GM18508 (cell line): Measurements from ENCODE around the gene ARL15.

Experiments used
- ATAC-seq: cut with Tn5 transposase; IDR thresholded peaks from one replicate; pipeline ENCODE4 v1.9.1; 2021; ENCODE audit warnings: moderate number of reproducible peaks; ENCODE audit not compliant: insufficient read depth, unreplicated experiment

ARL15 gene

DNA sequence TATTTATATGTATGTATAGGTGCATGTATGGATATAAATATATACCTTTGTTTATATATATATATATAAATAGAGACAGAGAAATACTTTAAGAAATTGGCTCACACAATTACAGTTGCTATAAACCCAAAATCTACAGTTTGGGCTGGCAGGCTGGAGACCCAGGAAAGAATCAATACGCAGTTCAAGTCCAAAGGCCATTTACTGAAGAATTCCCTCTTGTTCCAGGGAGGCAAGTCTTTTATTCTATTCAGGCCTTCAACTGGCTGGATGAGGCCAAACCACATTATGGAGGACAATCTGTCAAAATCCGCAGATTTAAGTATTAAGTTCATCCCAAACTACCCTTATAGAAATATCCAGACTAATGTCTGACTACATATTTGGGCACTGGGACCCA lies 144.7 kb downstream of the ARL15 start:
- no peak for ATAC-seq

DNA sequence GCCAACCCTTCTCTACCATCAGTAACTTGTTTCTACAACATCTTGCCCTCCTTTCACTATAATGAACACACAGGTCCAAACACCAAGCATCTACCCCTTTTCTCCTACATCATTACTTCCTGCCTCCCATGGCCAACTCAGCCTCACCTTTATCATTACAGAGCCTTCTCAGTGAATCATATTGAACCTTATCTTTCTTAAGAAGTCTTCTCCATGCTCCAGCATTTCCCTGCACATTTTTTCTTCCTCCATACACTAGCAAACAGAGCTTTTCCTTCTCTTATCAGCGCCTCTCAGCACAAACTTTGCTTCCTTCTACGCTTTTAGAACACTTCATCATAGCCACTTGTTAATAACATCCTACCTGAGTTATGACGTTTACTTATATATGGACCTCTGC lies 148.2 kb downstream of the ARL15 start:
- no peak for ATAC-seq

DNA sequence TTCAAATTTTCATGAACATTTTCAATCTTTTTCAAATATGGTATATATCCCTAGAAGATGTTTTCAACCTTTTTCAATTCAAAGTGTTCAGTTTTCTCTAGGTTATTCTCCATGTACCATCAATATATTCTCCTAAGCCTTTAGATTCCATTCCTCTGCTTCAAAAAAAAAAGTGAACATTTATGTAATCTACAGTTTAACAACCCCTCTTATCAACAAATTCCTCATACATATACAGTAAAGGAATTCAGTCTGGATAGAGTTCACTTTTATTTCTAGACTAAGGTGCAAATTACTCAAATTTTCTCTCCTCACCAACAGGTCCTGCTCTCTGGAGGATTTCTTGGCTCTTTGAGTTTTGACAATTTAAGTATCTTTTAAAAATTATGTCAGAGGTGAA lies 150.0 kb downstream of the ARL15 start:
- no peak for ATAC-seq

DNA sequence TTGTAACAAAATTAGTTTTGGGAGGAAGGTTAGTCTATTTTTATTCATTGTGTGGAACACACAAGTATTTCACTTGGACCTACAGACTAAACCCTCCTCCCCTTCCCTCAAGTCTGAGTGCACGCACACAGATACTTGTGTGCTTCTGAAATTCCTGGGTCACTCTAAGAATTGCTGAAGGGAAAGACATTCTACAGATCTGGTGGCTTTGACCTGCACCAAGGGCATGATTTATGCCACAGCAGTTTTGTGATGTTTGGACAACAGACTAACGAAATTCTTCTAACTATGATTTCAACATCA lies 150.5 kb downstream of the ARL15 start:
- no peak for ATAC-seq

- peak; percentile 76 for ATAC-seq
These were observed 151.1 kb downstream of the ARL15 start for GRCh38 chr5:54159153-54159892.

- no peak for ATAC-seq
These were observed 153.8 kb downstream of the ARL15 start for GRCh38 chr5:54156577-54156976.

DNA sequence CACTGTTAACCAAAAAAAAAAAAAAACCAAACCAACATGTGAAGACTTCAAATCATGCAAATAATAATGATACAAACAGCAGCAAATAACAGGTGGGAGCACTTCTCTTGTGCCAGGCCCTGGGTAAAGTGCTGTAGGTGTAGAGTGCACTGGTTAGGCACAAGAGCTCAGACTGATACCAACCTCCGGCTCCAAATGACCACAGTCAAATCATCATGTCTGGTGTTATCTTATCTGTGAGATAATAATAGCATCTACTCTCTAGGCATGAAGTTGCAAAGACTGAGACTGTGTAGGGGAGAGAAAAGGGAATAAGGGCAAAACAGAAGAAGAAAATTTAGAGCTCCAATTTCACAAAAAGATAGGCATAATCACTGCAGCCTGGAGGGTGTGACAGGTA lies 159.5 kb downstream of the ARL15 start:
- no peak for ATAC-seq

GRCh38 chr5:54148858-54149257 lies 161.5 kb downstream of the ARL15 start:
- ATAC-seq = no peak

GRCh38 chr5:54148067-54148845 lies 162.1 kb downstream of the ARL15 start:
- ATAC-seq = no peak

DNA sequence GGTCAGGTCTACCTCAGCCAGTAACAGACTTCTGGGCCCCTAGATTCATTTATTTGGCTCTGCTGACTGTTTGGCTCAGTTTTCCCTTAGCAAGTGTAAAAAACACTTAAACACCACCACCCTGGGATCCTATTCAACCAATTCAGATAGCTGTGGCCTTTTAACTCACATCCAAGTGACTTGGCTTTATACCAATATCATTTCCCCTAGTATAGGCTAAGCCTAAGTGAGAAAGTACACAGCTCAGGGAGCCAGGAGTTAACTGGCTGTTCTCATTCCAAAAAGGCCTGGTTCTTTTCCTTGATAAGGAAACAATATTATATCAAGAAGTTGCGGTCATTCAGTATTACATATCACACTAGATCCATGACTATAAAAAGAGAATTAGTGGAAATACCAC lies 163.5 kb downstream of the ARL15 start:
- no peak for ATAC-seq

GRCh38 chr5:54146390-54146789 lies 164.0 kb downstream of the ARL15 start:
- ATAC-seq = no peak

DNA sequence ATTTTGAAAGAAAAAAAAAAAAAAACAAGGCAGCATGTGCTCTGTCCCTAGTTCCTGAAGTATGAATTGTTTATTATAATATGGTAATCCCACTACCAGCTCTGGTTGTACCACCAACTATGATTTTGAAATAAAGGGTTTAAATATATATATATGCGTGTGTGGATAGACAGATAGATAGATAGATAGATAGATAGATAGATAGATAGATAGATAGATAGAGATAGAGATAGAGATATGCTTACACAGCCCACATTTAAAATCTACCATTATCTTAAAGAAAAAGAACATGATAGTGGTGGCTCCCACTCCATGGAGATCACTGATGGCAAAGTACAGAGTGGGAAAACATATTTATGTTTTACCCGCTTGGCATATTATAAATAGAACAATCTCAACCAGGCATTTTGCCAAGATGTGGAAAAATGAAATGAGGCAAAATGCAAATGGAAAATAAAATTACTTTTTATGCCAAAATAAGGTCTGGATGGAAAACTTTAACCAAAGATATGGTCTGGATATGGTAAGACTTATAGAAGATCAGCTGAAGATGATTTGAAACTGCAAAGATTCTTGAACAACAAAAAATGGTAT lies 170.0 kb downstream of the ARL15 start:
- ATAC-seq = no peak

DNA sequence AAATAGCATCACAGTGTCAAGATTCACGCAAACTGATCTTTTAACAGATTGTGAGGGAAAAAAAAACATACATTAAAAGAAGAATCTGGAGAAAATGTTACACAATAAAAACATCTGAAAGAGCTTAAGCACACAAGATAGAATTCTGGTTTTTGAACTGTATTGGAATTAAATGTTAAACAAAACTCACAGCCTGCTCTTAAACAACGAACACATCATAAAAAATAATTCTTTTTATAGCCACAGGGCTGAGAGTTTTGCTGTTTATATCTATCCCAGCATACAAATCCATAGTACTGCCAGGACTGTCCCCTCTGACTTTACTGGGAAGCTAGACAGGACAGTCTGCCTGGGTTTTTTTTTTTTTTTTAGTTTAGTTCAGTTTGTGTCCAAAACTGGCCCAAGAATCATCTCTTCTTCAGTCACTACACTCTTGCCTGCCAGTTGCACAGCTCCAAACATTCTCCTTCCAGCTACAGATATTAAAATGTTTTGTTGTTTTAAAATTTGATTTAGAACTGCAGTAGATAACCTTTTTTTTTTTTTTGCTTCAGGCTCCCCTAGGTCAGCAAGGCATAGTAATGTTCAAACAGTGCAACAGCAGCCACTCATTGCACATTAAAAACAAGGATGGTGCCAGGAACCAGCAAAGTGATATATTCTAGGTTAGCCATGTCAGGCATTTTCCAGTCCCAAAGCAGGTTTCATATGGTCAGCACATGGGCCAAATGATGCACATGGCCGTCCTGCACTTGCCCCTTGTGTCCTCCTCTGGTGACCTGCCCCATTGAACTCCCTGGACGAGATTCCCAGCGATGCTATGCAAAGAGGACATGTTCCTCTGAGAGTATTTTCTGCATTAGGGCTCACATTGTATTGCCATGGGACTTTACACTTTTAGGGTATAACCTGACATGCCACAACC lies 173.6 kb downstream of the ARL15 start:
- ATAC-seq = no peak

GRCh38 chr5:54135042-54135441 lies 175.3 kb downstream of the ARL15 start:
- no peak for ATAC-seq

DNA sequence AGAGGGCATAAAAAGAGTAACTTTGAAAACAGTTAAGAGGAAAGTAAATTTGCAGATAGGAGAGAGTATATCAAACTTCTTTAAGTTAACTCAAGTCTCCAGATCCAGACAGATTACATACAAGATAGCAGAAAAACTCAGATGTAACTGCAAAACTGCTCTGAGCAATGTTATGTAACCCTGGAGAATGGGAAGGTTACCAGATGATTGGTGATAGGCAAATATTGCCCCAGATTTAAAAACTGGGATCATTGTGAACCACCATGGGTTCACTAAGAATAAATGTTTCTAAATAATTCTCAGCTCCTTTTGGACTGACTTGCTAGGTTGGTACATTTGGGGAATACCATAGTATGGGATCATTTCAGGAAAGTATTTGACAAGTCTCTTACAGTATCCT lies 176.5 kb downstream of the ARL15 start:
- no peak for ATAC-seq

GRCh38 chr5:54120473-54120872 lies 189.9 kb downstream of the ARL15 start:
- ATAC-seq = no peak

DNA sequence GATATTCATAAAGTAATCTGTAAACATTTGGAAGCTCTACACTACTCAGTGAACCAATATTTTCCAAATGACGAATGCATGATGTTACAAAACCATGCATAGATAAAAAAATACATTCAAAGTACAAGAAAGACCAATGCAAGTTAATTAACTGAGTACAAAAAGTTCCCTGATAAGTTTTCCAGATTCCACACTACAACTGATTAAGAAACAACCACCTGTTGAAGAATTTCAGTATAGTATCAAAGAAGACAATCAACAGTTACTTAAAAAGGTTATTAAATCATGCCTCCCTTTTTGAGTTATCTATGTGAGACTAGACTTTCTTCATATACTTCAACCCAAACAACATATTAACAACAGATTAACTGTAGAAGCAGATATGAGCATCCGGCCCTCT lies 192.4 kb downstream of the ARL15 start:
- no peak for ATAC-seq

- no peak for ATAC-seq
These were observed 194.5 kb downstream of the ARL15 start for GRCh38 chr5:54115735-54116403.

DNA sequence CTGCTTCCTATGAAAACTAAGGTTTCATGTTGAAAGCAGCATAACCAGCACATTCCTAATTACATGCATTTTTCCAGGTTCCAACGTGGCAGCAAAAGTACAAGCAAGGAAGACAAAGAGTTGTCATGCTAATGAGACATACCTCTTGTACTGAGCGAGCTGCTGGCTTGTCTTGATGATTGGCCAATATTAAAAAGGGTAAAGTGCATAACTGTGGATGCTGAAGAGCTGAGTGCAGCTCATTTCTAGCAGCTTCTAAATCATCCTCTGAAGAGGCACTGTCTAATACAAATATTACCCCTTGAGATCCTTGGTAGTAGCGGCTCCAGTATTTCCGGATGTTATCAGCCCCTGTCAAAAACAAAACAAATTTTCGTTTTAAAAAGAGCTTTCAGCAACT lies 197.3 kb downstream of the ARL15 start:
- ATAC-seq = no peak
